Measurements from ENCODE around the gene RALGPS1.

GRCh38 chr9:127117801-127118200, 203.2 kb downstream of the RALGPS1 start:
- TF ChIP-seq CTCF (IDR thresholded peaks at IDR 0.05; ENCODE audit: low read depth, low read length, poor library complexity, severe bottlenecking) (no peak), EZH2phosphoT487 (IDR thresholded peaks at IDR 0.05; ENCODE audit: borderline replicate concordance, low read length) (no peak)

All from DOHH2 (cell line).